ENCODE data around the gene MYL10. TPM values are rescaled to one million over a fixed set of nuclear protein-coding genes. Genes with fewer than 3 reads are reported as not detected.

MYL10 gene
- total RNA-seq, 5 donors from 2014 or later (not counting 1 experiment from before 2014, with no cell fraction given) = not detected

DNA sequence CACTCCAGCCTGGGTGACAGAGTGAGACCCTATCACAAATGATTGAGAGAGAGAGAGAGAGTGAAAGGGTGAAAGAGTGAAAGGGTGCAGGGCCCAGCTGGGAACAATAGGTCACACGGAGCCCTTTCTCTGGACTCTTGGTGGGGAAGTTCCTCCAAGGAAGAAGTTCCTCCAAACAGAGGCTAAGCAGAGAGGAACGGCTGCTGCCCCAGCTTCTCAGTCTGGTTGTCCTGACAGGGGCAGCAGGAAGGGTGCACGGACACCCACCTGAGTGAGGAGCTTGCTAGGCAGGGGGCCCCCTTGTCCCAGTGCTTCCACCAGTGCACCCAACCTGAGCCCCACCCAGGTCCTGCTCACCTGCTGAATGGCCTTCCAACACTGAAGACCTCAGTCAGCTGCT is 38.8 kb upstream of the MYL10 start:
- ChIA-PET POLR2A (no interaction called here), CTCF (no interaction called here)
- Histone ChIP-seq H3K27me3 (replicated peaks in 1 of 2; ENCODE audit: control insufficient read depth in 2 of 2, extremely low read depth in 1 of 2, insufficient read depth in 2 of 2, low read length in 1 of 2) (peaks cover 0 to 18% of the 10 kb centered on the region in 2 experiments), H3K36me3 (ENCODE audit: control insufficient read depth in 2 of 2, extremely low read depth in 1 of 2, insufficient read depth in 1 of 2, low read length in 1 of 2) (no peaks in the 10 kb centered on the region), H3K4me1 (ENCODE audit: control insufficient read depth in 1 of 2, extremely low read depth in 1 of 2, insufficient read depth in 2 of 2, low read length in 2 of 2) (no peaks in the 10 kb centered on the region), H3K27ac (ENCODE audit: low read length) (no peak overlapping the region), H3K4me3 (ENCODE audit: control insufficient read depth in 1 of 2, extremely low read depth in 1 of 2, low read length in 1 of 2) (no peak overlapping the region), H3K9me3 (no peaks in the 10 kb centered on the region)
- 56% methylated on average over 3 of the region's 3 CpGs for WGBS (ENCODE audit: insufficient coverage)
- H3K4me3 Mint-ChIP-seq = no peak overlapping the region
- H3K4me1 Mint-ChIP-seq = no peaks in the 10 kb centered on the region
- no peaks in the 10 kb centered on the region for H3K36me3 Mint-ChIP-seq
- DNase-seq (no peak), ATAC-seq (replicated peaks in 1 of 4) (no peak)
- H3K27me3 Mint-ChIP-seq = peaks cover 0 to 2% of the 10 kb centered on the region in 2 donors
- peaks cover 0 to 9% (median 0%) of the 10 kb centered on the region in 3 donors for H3K9me3 Mint-ChIP-seq
- H3K27ac Mint-ChIP-seq = no peak overlapping the region

DNA sequence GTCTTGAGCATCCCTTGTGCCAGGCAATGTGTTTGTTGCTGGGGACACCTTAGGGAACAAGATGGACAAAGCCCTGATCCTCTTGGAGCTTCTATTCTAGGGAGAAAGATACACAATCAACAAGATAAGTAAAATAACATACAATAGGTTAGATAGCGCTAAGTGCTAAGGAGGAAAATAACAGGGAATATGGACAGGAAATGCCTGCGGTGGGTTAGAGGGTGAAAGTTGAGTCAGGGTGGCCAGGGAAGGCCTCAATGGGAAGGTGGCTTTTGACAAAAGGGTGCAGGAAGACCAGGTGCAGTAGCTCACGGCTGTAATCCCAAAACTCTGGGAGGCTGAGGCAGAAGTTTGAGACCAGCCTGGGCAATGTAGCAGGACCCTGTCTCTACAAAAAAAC is 38.3 kb upstream of the MYL10 start:
- H3K27ac Mint-ChIP-seq = no peak overlapping the region
- no peak for ATAC-seq (replicated peaks in 1 of 4)
- no peak for DNase-seq
- Histone ChIP-seq H3K27me3 (replicated peaks in 1 of 2; ENCODE audit: control insufficient read depth in 2 of 2, extremely low read depth in 1 of 2, insufficient read depth in 2 of 2, low read length in 1 of 2) (peaks cover 0 to 18% of the 10 kb centered on the region in 2 experiments), H3K27ac (ENCODE audit: low read length) (no peak overlapping the region), H3K9me3 (no peaks in the 10 kb centered on the region), H3K4me3 (ENCODE audit: control insufficient read depth in 1 of 2, extremely low read depth in 1 of 2, low read length in 1 of 2) (no peak overlapping the region), H3K4me1 (ENCODE audit: control insufficient read depth in 1 of 2, extremely low read depth in 1 of 2, insufficient read depth in 2 of 2, low read length in 2 of 2) (no peaks in the 10 kb centered on the region), H3K36me3 (ENCODE audit: control insufficient read depth in 2 of 2, extremely low read depth in 1 of 2, insufficient read depth in 1 of 2, low read length in 1 of 2) (no peaks in the 10 kb centered on the region)
- H3K4me1 Mint-ChIP-seq = no peaks in the 10 kb centered on the region
- peaks cover 0 to 2% of the 10 kb centered on the region in 2 donors for H3K27me3 Mint-ChIP-seq
- 64% methylated on average over 2 of the region's 3 CpGs for WGBS (ENCODE audit: insufficient coverage)
- ChIA-PET POLR2A (no interaction called here), CTCF (interaction anchor here in 1 of 2 donors (0.5 kb wide), 1 partner anchor 392 kb away, joined by 6 read pairs; no protein-coding TSS in a partner anchor)
- no peak overlapping the region for H3K4me3 Mint-ChIP-seq
- H3K36me3 Mint-ChIP-seq = no peaks in the 10 kb centered on the region
- H3K9me3 Mint-ChIP-seq = peaks cover 0 to 11% (median 0%) of the 10 kb centered on the region in 3 donors

DNA sequence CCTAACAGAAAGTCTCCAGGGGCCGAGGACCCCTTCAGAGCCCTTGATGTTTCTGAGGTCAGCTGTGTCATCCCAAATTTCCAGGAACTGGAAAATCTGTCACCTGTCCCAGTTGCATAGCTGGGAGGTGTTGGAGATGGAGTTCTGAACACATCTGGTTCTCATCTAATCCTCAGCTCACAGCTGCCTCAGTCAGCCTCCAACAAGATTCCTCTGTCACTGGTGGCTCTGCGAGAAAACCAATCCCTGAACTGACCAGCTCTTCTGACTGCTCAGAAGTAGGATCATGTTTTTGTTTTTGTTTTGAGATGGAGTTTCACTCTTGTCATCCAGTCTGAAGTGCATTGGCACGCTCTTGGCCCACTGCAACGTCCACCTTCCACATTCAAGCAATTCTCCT is 37.6 kb upstream of the MYL10 start:
- Histone ChIP-seq H3K4me3 (ENCODE audit: control insufficient read depth in 1 of 2, extremely low read depth in 1 of 2, low read length in 1 of 2) (no peak overlapping the region), H3K9me3 (no peaks in the 10 kb centered on the region), H3K27ac (ENCODE audit: low read length) (no peak overlapping the region), H3K36me3 (ENCODE audit: control insufficient read depth in 2 of 2, extremely low read depth in 1 of 2, insufficient read depth in 1 of 2, low read length in 1 of 2) (no peaks in the 10 kb centered on the region), H3K4me1 (ENCODE audit: control insufficient read depth in 1 of 2, extremely low read depth in 1 of 2, insufficient read depth in 2 of 2, low read length in 2 of 2) (no peaks in the 10 kb centered on the region), H3K27me3 (replicated peaks in 1 of 2; ENCODE audit: control insufficient read depth in 2 of 2, extremely low read depth in 1 of 2, insufficient read depth in 2 of 2, low read length in 1 of 2) (peaks cover 0 to 18% of the 10 kb centered on the region in 2 experiments)
- Mint-ChIP-seq H3K9me3 (peaks cover 0 to 15% (median 2%) of the 10 kb centered on the region in 3 donors), H3K4me3 (no peak overlapping the region), H3K27me3 (peaks cover 4 to 6% of the 10 kb centered on the region in 2 donors), H3K27ac (no peak overlapping the region), H3K4me1 (no peaks in the 10 kb centered on the region), H3K36me3 (no peaks in the 10 kb centered on the region)
- DNase-seq (no peak), ATAC-seq (replicated peaks in 1 of 4) (no peak)
- ChIA-PET CTCF (interaction anchor here in 1 of 2 donors (0.5 kb wide), 1 partner anchor 392 kb away, joined by 6 read pairs; no protein-coding TSS in a partner anchor), POLR2A (no interaction called here)
- no CpG with 5 or more reads among the region's 4 CpGs for WGBS (ENCODE audit: insufficient coverage)

DNA sequence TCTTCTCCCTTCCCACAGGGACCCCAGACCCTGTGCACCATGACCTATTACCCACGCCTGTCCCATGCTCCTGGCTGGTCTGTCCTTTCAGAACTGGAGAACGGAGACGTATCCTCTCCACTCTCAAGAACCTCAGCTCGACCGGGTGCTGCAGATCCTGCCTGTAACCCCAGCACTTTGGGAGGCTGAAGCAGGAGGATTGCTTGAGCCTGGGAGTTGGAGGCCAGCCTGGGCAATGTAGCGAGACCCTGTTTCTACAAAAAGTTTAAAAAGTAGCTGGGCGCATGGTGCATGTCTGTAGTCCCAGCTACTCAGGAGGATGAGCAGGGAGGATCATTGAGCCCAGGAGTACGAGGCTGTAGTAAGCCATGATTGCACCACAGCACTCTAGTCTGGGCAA is 37.2 kb upstream of the MYL10 start:
- peaks cover 0 to 15% (median 2%) of the 10 kb centered on the region in 3 donors for H3K9me3 Mint-ChIP-seq
- ChIA-PET POLR2A (no interaction called here), CTCF (no interaction called here)
- H3K36me3 Mint-ChIP-seq = no peaks in the 10 kb centered on the region
- H3K4me1 ChIP-seq (ENCODE audit: control insufficient read depth in 1 of 2, extremely low read depth in 1 of 2, insufficient read depth in 2 of 2, low read length in 2 of 2) = no peaks in the 10 kb centered on the region
- ATAC-seq (replicated peaks in 1 of 4) (no peak), DNase-seq (no peak)
- no peak overlapping the region for H3K27ac ChIP-seq (ENCODE audit: low read length)
- WGBS (ENCODE audit: insufficient coverage) = 83% methylated on average over 1 of the region's 8 CpGs
- H3K4me3 Mint-ChIP-seq = no peak overlapping the region
- no peaks in the 10 kb centered on the region for H3K9me3 ChIP-seq
- H3K27me3 Mint-ChIP-seq = peaks cover 4 to 6% of the 10 kb centered on the region in 2 donors
- H3K27ac Mint-ChIP-seq = no peak overlapping the region
- H3K4me1 Mint-ChIP-seq = no peaks in the 10 kb centered on the region
- no peak overlapping the region for H3K4me3 ChIP-seq (ENCODE audit: control insufficient read depth in 1 of 2, extremely low read depth in 1 of 2, low read length in 1 of 2)
- peaks cover 0 to 18% of the 10 kb centered on the region in 2 experiments for H3K27me3 ChIP-seq (replicated peaks in 1 of 2; ENCODE audit: control insufficient read depth in 2 of 2, extremely low read depth in 1 of 2, insufficient read depth in 2 of 2, low read length in 1 of 2)
- H3K36me3 ChIP-seq (ENCODE audit: control insufficient read depth in 2 of 2, extremely low read depth in 1 of 2, insufficient read depth in 1 of 2, low read length in 1 of 2) = no peaks in the 10 kb centered on the region

DNA sequence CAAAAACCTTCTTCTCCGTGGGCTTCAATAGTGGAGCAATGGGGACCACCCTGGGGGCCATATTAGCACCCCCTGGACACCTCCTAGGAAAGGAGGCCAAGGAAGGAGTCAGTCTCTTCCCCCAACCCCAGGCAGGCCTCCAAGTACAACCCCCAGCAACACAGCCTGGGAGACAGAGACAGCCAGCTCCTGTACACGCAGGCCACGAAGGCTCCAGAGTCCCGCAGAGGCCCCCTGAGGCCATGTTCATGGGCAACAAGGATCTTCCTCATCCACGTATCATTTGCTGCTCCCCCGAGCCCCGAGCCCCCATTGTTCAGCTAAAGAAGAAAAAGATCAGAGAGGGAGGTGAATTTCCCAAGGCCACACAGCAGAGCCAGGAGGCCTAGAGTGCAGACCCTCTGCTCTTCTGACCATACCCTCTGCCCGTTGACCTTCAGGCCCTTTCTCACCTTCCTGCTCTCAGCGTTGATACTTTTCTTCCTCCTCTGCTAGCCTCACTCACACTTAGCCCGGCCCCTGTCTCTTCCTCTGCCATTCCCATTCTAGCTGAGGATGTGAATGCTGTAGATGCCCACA is 35.9 kb upstream of the MYL10 start:
- POLR2A ChIA-PET = no interaction called here
- no peaks in the 10 kb centered on the region for H3K36me3 Mint-ChIP-seq
- CTCF ChIA-PET = no interaction called here

DNA sequence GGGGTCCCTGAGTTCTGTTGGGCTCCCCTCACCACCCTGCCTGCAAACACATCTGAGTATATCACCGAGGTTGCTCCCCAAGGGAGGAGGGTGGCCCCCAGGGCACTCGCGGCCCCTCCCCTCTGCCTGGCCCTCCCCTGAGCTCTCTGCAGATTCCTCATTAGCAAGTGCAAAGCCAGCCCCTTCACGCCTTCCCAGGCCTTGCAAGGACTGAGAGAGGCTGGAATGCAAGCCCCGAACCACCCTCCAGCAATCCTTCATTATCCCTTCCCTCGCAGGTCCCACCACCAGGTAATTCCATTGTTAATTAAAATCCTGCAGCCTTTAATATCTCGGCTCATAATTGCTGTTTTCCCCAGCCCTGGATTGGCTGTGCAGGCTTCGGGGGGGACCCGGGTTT is 35.3 kb upstream of the MYL10 start:
- peaks cover 6 to 12% of the 10 kb centered on the region in 2 donors for H3K27me3 Mint-ChIP-seq
- POLR2A ChIA-PET = no interaction called here
- H3K4me1 ChIP-seq (ENCODE audit: control insufficient read depth in 1 of 2, extremely low read depth in 1 of 2, insufficient read depth in 2 of 2, low read length in 2 of 2) = no peaks in the 10 kb centered on the region
- 84% methylated on average over 7 of the region's 9 CpGs for WGBS (ENCODE audit: insufficient coverage)
- no peaks in the 10 kb centered on the region for H3K36me3 ChIP-seq (ENCODE audit: control insufficient read depth in 2 of 2, extremely low read depth in 1 of 2, insufficient read depth in 1 of 2, low read length in 1 of 2)
- H3K27me3 ChIP-seq (replicated peaks in 1 of 2; ENCODE audit: control insufficient read depth in 2 of 2, extremely low read depth in 1 of 2, insufficient read depth in 2 of 2, low read length in 1 of 2) = peaks cover 0 to 18% of the 10 kb centered on the region in 2 experiments
- no peaks in the 10 kb centered on the region for H3K4me1 Mint-ChIP-seq
- H3K9me3 Mint-ChIP-seq = peaks cover 0 to 15% (median 2%) of the 10 kb centered on the region in 3 donors
- no peaks in the 10 kb centered on the region for H3K9me3 ChIP-seq
- no peak for ATAC-seq (replicated peaks in 1 of 4)
- H3K36me3 Mint-ChIP-seq = no peaks in the 10 kb centered on the region
- no peak overlapping the region for H3K4me3 ChIP-seq (ENCODE audit: control insufficient read depth in 1 of 2, extremely low read depth in 1 of 2, low read length in 1 of 2)
- CTCF ChIA-PET = no interaction called here
- no peak overlapping the region for H3K27ac ChIP-seq (ENCODE audit: low read length)
- DNase-seq = no peak
- no peak overlapping the region for H3K27ac Mint-ChIP-seq
- H3K4me3 Mint-ChIP-seq = no peak overlapping the region

More for the DNA sequence above, 35.9 kb upstream of the MYL10 start:
- ATAC-seq (replicated peaks in 1 of 4) (no peak), DNase-seq (no peak)
- peaks cover 0 to 18% of the 10 kb centered on the region in 2 experiments for H3K27me3 ChIP-seq (replicated peaks in 1 of 2; ENCODE audit: control insufficient read depth in 2 of 2, extremely low read depth in 1 of 2, insufficient read depth in 2 of 2, low read length in 1 of 2)
- H3K36me3 ChIP-seq (ENCODE audit: control insufficient read depth in 2 of 2, extremely low read depth in 1 of 2, insufficient read depth in 1 of 2, low read length in 1 of 2) = no peaks in the 10 kb centered on the region
- Mint-ChIP-seq H3K9me3 (peaks cover 0 to 15% (median 2%) of the 10 kb centered on the region in 3 donors), H3K27me3 (peaks cover 6 to 12% of the 10 kb centered on the region in 2 donors), H3K4me3 (no peak overlapping the region), H3K27ac (no peak overlapping the region), H3K4me1 (no peaks in the 10 kb centered on the region)
- no peak overlapping the region for H3K4me3 ChIP-seq (ENCODE audit: control insufficient read depth in 1 of 2, extremely low read depth in 1 of 2, low read length in 1 of 2)
- no peaks in the 10 kb centered on the region for H3K4me1 ChIP-seq (ENCODE audit: control insufficient read depth in 1 of 2, extremely low read depth in 1 of 2, insufficient read depth in 2 of 2, low read length in 2 of 2)
- no peak overlapping the region for H3K27ac ChIP-seq (ENCODE audit: low read length)
- no peaks in the 10 kb centered on the region for H3K9me3 ChIP-seq
- 100% methylated on average over 1 of the region's 10 CpGs for WGBS (ENCODE audit: insufficient coverage)
